Right hindlimb (tissue), 1 donor: Measurements from ENCODE around the gene TOMM40.
"Not testable (repeated sequence)": the region's sequence is repeated elsewhere in the genome, so short reads cannot be mapped to it uniquely, and the experiment has no call there.

Source experiments
- DNase-seq: peaks from one replicate; pipeline ENCODE4 v3.0.0-alpha.2; 2018

Gene TOMM40

GRCh38 chr19:44872661-44873060 is 18.4 kb upstream of the TOMM40 start:
- no peak for DNase-seq

- no peak for DNase-seq
These were observed 16.7 kb upstream of the TOMM40 start for GRCh38 chr19:44874317-44874716.

GRCh38 chr19:44875666-44876451 is 15.2 kb upstream of the TOMM40 start:
- DNase-seq = no peak

GRCh38 chr19:44876930-44877535 is 14.0 kb upstream of the TOMM40 start:
- no peak for DNase-seq

- DNase-seq = no peak
These were observed 12.8 kb upstream of the TOMM40 start for GRCh38 chr19:44878120-44878865.

- DNase-seq = no peak
These were observed 11.6 kb upstream of the TOMM40 start for GRCh38 chr19:44879309-44880065.

GRCh38 chr19:44882063-44882462 is 9.0 kb upstream of the TOMM40 start:
- no peak for DNase-seq

GRCh38 chr19:44882619-44883397 is 8.2 kb upstream of the TOMM40 start:
- DNase-seq = not testable (repeated sequence)

- DNase-seq = no peak
These were observed 7.1 kb upstream of the TOMM40 start for GRCh38 chr19:44883922-44884321.

GRCh38 chr19:44884566-44884965 is 6.5 kb upstream of the TOMM40 start:
- DNase-seq = no peak

- DNase-seq = no peak
These were observed 4.9 kb upstream of the TOMM40 start for GRCh38 chr19:44886141-44886540.

GRCh38 chr19:44887648-44888047 is 3.4 kb upstream of the TOMM40 start:
- no peak for DNase-seq

- DNase-seq = not testable (repeated sequence)
These were observed 2.7 kb upstream of the TOMM40 start for GRCh38 chr19:44888335-44888734.

- no peak for DNase-seq
These were observed 1.2 kb upstream of the TOMM40 start for GRCh38 chr19:44889830-44890365.

GRCh38 chr19:44890366-44891015 is 563 bp upstream of the TOMM40 start:
- DNase-seq = peak; percentile 100

GRCh38 chr19:44892932-44893331 is 1.9 kb downstream of the TOMM40 start:
- no peak for DNase-seq

GRCh38 chr19:44893332-44894051 is 2.4 kb downstream of the TOMM40 start:
- DNase-seq = no peak

GRCh38 chr19:44894052-44894400 is 3.0 kb downstream of the TOMM40 start:
- DNase-seq = no peak

- no peak for DNase-seq
These were observed 3.9 kb downstream of the TOMM40 start for GRCh38 chr19:44894946-44895345.

GRCh38 chr19:44897835-44898234 is 6.8 kb downstream of the TOMM40 start:
- no peak for DNase-seq
